DND-41 (cell line): ENCODE results near the gene SIPA1L3.

Experiments used
- ATAC-seq: fragments of 200-7000 bp; cut with Tn5 transposase; 3 replicates; pipeline ENCODE4 v1.9.1; 2021; ENCODE audit warnings: low read depth; ENCODE audit not compliant: insufficient read depth
- DNase-seq: peaks from one replicate; pipeline ENCODE4 v3.0.0-alpha.2; 2020
- H2AFZ ChIP-seq: 2 replicates; pipeline ENCODE4 v1.6.0; 2012; ENCODE audit warnings: low read depth, low read length
- H3K27ac ChIP-seq: 2 replicates; pipeline ENCODE4 v1.5.1; 2012; ENCODE audit warnings: low read length, inconsistent platforms
- H3K27me3 ChIP-seq: fragments of 200-600 bp; sonication (generic); 2 replicates; pipeline ENCODE4 v1.6.0; 2012; ENCODE audit warnings: low read length, mild to moderate bottlenecking, inconsistent platforms; ENCODE audit not compliant: insufficient read depth, poor library complexity
- H3K36me3 ChIP-seq: 2 replicates; pipeline ENCODE4 v1.5.1; 2012; ENCODE audit warnings: low read length, inconsistent platforms; ENCODE audit not compliant: insufficient read depth
- H3K4me1 ChIP-seq: 2 replicates; pipeline ENCODE4 v1.5.1; 2012; ENCODE audit warnings: mild to moderate bottlenecking, low read length; ENCODE audit not compliant: insufficient read depth
- H3K4me2 ChIP-seq: 2 replicates; pipeline ENCODE4 v1.6.0; 2012; ENCODE audit warnings: mild to moderate bottlenecking, moderate library complexity, low read length, inconsistent platforms; ENCODE audit not compliant: insufficient read depth
- H3K4me3 ChIP-seq, 2 experiments: fragments of 200-600 bp in 1 of 2; shearing (Covaris generic) in 1 of 2; 2 replicates each; pipeline ENCODE4 v1.5.1; 2012 to 2016; ENCODE audit warnings: inconsistent platforms in 2 of 2, low read length in 2 of 2, mild to moderate bottlenecking in 2 of 2, low read depth in 1 of 2, moderate library complexity in 1 of 2
- H3K79me2 ChIP-seq: 2 replicates; pipeline ENCODE4 v1.6.0; 2012; ENCODE audit warnings: low read length, inconsistent platforms; ENCODE audit not compliant: insufficient read depth
- H3K9ac ChIP-seq: 2 replicates; pipeline ENCODE4 v1.6.0; 2012; ENCODE audit warnings: low read depth, mild to moderate bottlenecking, inconsistent platforms, low read length, moderate library complexity
- H3K9me3 ChIP-seq: 2 replicates; pipeline ENCODE4 v1.5.1; 2012; ENCODE audit warnings: low read length, moderate library complexity, mild to moderate bottlenecking, inconsistent platforms; ENCODE audit not compliant: insufficient read depth, severe bottlenecking
- H4K20me1 ChIP-seq: 2 replicates; pipeline ENCODE4 v1.6.0; 2012; ENCODE audit warnings: low read length; ENCODE audit not compliant: insufficient read depth
- EZH2 ChIP-seq: IDR thresholded peaks from 3 replicates; pipeline ENCODE4 v1.6.1; 2012; ENCODE audit warnings: borderline replicate concordance, low read depth, mild to moderate bottlenecking, moderate library complexity, low read length, inconsistent platforms; ENCODE audit not compliant: severe bottlenecking
- TF ChIP-seq, protein P1 (sequence below): IDR thresholded peaks from 2 replicates; pipeline ENCODE4 v1.5.1; 2012; ENCODE audit warnings: borderline replicate concordance, low read length, moderate library complexity, mild to moderate bottlenecking; ENCODE audit not compliant: poor library complexity, severe bottlenecking; ENCODE audit errors: extremely low read depth

The SIPA1L3 gene

GRCh38 chr19:38162094-38162493 is 255.1 kb downstream of the SIPA1L3 start:
- Histone ChIP-seq H3K36me3 (peaks cover 34% of the 10 kb centered on the region), H3K4me1 (no peaks in the 10 kb centered on the region), H3K27ac (no peak overlapping the region), H3K9ac (no peak overlapping the region), H3K4me3 (no peak overlapping the region), H4K20me1 (no peaks in the 10 kb centered on the region), H3K4me2 (no peak overlapping the region), H3K79me2 (no peaks in the 10 kb centered on the region), H3K9me3 (peaks cover 14% of the 10 kb centered on the region), H3K27me3 (no peaks in the 10 kb centered on the region), H2AFZ (no peak overlapping the region)
- ATAC-seq: no peak
- DNase-seq: no peak
- TF ChIP-seq, protein P1, sequence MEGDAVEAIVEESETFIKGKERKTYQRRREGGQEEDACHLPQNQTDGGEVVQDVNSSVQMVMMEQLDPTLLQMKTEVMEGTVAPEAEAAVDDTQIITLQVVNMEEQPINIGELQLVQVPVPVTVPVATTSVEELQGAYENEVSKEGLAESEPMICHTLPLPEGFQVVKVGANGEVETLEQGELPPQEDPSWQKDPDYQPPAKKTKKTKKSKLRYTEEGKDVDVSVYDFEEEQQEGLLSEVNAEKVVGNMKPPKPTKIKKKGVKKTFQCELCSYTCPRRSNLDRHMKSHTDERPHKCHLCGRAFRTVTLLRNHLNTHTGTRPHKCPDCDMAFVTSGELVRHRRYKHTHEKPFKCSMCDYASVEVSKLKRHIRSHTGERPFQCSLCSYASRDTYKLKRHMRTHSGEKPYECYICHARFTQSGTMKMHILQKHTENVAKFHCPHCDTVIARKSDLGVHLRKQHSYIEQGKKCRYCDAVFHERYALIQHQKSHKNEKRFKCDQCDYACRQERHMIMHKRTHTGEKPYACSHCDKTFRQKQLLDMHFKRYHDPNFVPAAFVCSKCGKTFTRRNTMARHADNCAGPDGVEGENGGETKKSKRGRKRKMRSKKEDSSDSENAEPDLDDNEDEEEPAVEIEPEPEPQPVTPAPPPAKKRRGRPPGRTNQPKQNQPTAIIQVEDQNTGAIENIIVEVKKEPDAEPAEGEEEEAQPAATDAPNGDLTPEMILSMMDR: no peak
- no peak for TF ChIP-seq EZH2

DNA sequence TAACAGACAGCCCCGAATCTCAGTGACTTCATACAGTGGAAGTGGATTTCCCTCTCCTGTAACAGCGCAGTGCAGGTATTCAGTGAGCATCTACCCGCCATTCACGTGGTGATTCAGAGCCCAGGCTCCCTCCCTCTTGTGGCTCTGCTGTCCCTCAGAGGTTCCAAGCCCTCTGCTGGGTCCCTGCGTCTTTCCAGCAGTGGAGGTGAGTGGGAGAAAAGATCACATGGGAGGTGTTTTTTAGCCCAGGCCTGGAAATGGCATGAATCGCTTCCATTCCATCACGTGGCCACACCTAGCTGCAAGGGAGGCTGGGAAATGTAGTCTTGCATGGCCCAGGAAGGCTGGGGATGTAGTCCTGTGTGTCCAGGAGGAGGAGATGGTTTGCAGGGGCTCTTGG is 255.6 kb downstream of the SIPA1L3 start:
- Histone ChIP-seq H3K4me1 (no peaks in the 10 kb centered on the region), H3K9ac (no peak overlapping the region), H3K79me2 (no peaks in the 10 kb centered on the region), H3K27me3 (no peaks in the 10 kb centered on the region), H3K36me3 (peaks cover 37% of the 10 kb centered on the region), H3K9me3 (peaks cover 14% of the 10 kb centered on the region), H3K4me2 (no peak overlapping the region), H2AFZ (no peak overlapping the region), H4K20me1 (no peaks in the 10 kb centered on the region), H3K27ac (no peak overlapping the region), H3K4me3 (no peak overlapping the region)
- DNase-seq (no peak), ATAC-seq (no peak)
- TF ChIP-seq, protein P1: no peak
- TF ChIP-seq EZH2: no peak

GRCh38 chr19:38163419-38164290 is 256.6 kb downstream of the SIPA1L3 start:
- peaks cover 14% of the 10 kb centered on the region for H3K9me3 ChIP-seq
- H3K27me3 ChIP-seq: no peaks in the 10 kb centered on the region
- peaks cover 39% of the 10 kb centered on the region for H3K36me3 ChIP-seq
- no peak overlapping the region for H3K27ac ChIP-seq
- no peak overlapping the region for H3K4me2 ChIP-seq
- ATAC-seq (no peak), DNase-seq (no peak)
- no peak overlapping the region for H2AFZ ChIP-seq
- H3K79me2 ChIP-seq: no peaks in the 10 kb centered on the region
- H4K20me1 ChIP-seq: no peaks in the 10 kb centered on the region
- TF ChIP-seq, protein P1: no peak
- no peak for TF ChIP-seq EZH2
- no peak overlapping the region for H3K9ac ChIP-seq
- no peak overlapping the region for H3K4me3 ChIP-seq
- no peaks in the 10 kb centered on the region for H3K4me1 ChIP-seq
